ENCODE data around the gene CEP104.

DNA sequence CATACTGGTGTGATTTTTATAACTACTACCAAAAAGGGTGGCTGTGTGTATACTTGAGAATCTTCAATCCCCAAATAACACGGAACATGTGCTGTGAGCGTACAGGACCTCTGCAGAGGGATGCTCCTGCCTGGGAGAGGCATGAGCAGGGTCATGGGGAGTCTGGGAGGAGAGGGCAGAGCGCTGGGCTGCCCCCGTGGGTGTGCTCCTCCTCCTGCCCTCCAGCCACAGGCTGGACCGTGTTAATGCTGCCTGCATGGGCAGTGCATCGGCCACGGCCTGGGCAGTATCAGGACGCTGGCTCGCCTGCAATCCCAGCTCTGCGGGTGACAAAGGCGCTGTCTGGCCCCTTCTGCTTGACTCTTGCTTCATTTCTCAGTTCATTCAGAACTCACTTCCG is 6.2 kb downstream of the CEP104 start:
- TF ChIP-seq CREB1 (IDR thresholded peaks at IDR 0.05; ENCODE audit: low read depth) = no peak
- TF ChIP-seq TCF7 (IDR thresholded peaks at IDR 0.05; ENCODE audit: borderline replicate concordance) = no peak
- TF ChIP-seq, protein P1, sequence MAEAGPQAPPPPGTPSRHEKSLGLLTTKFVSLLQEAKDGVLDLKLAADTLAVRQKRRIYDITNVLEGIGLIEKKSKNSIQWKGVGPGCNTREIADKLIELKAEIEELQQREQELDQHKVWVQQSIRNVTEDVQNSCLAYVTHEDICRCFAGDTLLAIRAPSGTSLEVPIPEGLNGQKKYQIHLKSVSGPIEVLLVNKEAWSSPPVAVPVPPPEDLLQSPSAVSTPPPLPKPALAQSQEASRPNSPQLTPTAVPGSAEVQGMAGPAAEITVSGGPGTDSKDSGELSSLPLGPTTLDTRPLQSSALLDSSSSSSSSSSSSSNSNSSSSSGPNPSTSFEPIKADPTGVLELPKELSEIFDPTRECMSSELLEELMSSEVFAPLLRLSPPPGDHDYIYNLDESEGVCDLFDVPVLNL (IDR thresholded peaks at IDR 0.05; ENCODE audit: low read depth, low read length) = no peak
